ENCODE results near the gene SLC35G6.
"Not testable (repeated sequence)": the region's sequence is repeated elsewhere in the genome, so short reads cannot be mapped to it uniquely, and the experiment has no call there.

SLC35G6 gene

GRCh38 chr17:7460850-7461660, 20.2 kb upstream of the SLC35G6 start:
- no peak for DNase-seq

- DNase-seq = no peak
These were observed 18.5 kb upstream of the SLC35G6 start for GRCh38 chr17:7462474-7463371.

- DNase-seq = no peak
These were observed 17.8 kb upstream of the SLC35G6 start for GRCh38 chr17:7463372-7463846.

GRCh38 chr17:7464081-7464480, 17.2 kb upstream of the SLC35G6 start:
- no peak for DNase-seq

GRCh38 chr17:7465597-7466275, 15.5 kb upstream of the SLC35G6 start:
- no peak for DNase-seq

- DNase-seq = no peak
These were observed 15.0 kb upstream of the SLC35G6 start for GRCh38 chr17:7466318-7466638.

- DNase-seq = peak; percentile 65
These were observed 14.5 kb upstream of the SLC35G6 start for GRCh38 chr17:7466639-7467341.

GRCh38 chr17:7467498-7467897, 13.7 kb upstream of the SLC35G6 start:
- no peak for DNase-seq

GRCh38 chr17:7468290-7468689, 13.0 kb upstream of the SLC35G6 start:
- DNase-seq = no peak

- no peak for DNase-seq
These were observed 12.3 kb upstream of the SLC35G6 start for GRCh38 chr17:7468804-7469389.

GRCh38 chr17:7469843-7470242, 11.4 kb upstream of the SLC35G6 start:
- DNase-seq = not testable (repeated sequence)

- not testable (repeated sequence) for DNase-seq
These were observed 10.7 kb upstream of the SLC35G6 start for GRCh38 chr17:7470457-7470973.

GRCh38 chr17:7471729-7472128, 9.5 kb upstream of the SLC35G6 start:
- no peak for DNase-seq

GRCh38 chr17:7474767-7475166, 6.5 kb upstream of the SLC35G6 start:
- DNase-seq = not testable (repeated sequence)

GRCh38 chr17:7475764-7476422, 5.4 kb upstream of the SLC35G6 start:
- DNase-seq = peak; percentile 26

- peak; percentile 69 for DNase-seq
These were observed 4.8 kb upstream of the SLC35G6 start for GRCh38 chr17:7476494-7476893.

- DNase-seq = no peak
These were observed 4.3 kb upstream of the SLC35G6 start for GRCh38 chr17:7476951-7477350.

- peak; percentile 88 for DNase-seq
These were observed 3.6 kb upstream of the SLC35G6 start for GRCh38 chr17:7477392-7478275.

GRCh38 chr17:7478276-7479212, 2.7 kb upstream of the SLC35G6 start:
- peak; percentile 50 for DNase-seq
